GM19043 (cell line): Measurements from ENCODE around the gene C17orf75.
"Not testable (repeated sequence)": the region's sequence is repeated elsewhere in the genome, so short reads cannot be mapped to it uniquely, and the experiment has no call there.

Experiments used
- ATAC-seq: cut with Tn5 transposase; IDR thresholded peaks from one replicate; pipeline ENCODE4 v1.9.1; 2021; ENCODE audit warnings: low read depth; ENCODE audit not compliant: unreplicated experiment

Gene C17orf75

DNA sequence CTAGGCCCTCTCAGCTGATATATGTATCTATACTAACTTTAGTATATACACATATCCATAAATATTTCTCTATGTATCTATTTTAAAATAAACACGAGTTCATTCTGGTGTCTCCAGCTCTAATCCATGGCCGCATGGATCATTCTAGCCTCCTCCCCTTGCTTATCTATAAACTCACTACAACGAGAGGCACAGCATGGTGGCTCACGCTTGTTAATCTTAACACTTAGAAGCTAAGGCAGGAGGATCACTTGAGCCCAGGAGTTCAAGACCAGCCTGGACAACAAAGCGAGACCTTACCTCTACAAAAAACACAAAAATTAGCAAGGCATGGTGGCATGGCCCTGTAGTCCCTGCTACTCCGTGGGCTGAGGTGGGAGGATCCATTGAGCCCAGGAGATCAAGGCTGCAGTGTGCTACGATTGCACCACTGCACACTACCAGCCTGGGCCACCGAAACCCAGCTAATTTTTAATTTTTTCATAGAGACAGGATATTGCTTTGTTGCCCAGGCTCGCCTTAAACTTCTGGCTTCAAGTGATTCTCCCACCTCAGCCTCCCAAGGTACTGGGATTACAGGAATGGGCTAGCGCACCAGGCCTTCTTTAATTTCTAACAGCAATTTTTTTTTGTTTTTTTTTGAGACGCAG, 4.1 kb upstream of the C17orf75 start:
- ATAC-seq, result no peak

DNA sequence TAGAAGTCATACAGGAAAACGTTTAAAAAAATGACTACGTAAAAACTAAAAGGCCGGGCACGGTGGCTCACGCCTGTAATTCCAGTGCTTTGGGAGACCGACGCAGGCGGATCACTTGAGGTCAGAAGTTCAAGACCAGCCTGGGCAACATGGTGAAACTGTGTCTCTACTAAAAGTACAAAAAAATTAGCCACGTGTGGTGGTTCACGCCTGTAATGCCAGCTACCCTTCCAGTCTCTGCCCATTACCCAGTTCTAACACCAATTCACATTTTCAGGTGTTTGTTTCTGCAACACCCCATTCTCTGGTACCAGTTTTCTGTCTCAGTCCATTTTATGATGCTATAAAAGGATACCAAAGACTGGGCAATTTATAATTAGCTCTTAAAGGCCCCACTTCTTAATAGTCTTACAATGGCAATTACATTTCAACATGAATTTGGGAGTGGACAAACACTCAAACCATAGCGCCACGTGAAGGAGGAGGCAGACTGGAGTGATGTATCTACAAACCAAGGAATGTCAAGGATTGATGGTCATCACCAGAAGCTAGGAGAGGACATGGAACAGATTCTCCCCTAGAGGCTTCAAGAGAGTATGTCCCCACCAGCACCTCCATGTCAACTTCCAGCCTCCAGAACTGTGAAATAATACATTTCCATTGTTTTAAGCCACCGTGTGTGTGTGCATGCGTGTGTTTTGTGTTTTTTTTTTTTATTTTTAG, 791 bp upstream of the C17orf75 start:
- no peak for ATAC-seq

DNA sequence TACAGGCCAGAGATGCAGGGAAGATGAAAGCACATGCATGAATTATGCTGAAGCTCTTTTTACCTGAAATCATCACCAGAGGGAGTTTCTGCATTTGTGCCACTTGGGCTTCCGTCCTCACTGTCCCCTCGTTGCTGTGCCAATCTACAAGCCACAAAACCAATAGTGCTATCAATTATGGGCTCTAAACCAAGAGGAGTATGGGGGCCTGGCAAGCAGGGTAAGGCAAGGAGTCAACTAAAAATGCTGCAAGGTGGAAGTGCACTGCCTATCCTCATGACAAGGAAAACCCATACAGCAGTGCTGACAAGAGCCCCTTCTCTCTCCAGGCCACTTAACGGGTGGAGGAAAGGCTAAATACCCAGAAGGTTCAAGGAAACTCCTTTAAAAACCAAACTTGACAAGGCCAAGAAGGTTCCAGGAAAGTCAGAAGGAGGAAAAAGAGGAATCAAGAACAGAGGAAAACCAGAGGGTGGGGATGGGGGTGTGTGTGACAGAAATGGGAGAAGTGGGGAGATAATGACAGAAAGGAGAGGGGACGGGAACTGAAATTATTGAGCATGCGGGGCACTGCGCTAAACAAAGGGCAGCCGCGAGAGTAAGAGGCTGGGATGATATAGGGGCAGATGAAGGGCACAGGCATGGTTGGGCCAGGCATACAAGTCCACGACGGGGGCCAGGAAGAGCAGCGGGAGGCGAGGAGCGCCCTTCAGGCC, 674 bp downstream of the C17orf75 start:
- ATAC-seq, result no peak

DNA sequence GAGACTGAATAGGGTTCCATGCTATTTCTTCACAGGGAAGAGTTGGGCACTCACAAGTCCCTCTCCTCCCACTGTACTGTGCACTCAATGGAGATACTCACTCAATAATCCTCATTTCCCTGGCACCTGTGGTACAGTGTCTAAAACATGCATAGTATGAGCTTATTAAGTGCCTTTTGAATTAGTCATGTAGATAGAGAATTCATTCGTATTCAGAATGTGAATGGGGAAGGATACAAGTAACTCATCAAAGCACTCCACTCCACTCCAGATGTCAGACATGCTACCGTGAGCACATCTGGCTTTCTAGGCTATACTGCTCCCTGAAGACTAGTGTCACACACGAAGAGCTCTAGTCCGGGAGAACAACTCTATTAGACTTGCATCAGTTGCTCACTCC, 6.3 kb downstream of the C17orf75 start:
- ATAC-seq, result no peak

DNA sequence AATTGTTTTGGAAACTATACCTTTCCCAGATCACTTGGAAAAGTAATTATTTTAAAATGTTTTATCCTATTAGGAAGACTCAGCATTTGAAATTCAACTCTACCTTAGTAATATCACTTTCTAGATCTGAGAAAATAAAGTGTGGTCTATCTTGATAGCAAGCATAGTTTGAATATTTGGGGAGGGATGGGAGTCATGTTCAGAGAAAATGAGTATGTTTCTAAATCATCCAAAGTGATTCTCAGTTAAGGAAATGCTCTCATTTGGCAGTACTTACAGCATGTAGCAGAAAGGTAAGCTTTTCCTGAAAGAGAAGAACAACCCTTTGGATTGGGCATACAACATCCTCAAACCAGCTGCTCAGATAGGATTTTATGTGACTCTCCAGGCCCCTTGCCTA, 6.9 kb downstream of the C17orf75 start:
- no peak for ATAC-seq

DNA sequence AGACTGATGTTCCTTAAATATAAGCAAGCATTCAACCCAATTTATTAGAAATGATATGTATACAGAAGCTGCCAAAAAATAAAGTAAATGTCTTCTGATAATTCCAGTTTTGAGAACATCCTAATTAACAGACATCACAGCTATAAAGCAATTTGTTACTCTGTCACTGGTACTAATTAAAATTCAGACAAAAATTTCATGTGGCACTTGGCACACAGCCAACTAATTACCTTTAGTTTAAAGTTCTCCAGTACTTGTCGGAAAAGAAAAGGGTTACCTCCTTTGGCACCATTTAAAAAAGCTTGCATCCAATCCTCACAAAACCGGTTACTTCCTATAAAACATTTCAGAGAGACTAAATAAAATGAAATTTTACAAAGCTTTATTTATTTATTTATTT, 8.8 kb downstream of the C17orf75 start:
- no peak for ATAC-seq

DNA sequence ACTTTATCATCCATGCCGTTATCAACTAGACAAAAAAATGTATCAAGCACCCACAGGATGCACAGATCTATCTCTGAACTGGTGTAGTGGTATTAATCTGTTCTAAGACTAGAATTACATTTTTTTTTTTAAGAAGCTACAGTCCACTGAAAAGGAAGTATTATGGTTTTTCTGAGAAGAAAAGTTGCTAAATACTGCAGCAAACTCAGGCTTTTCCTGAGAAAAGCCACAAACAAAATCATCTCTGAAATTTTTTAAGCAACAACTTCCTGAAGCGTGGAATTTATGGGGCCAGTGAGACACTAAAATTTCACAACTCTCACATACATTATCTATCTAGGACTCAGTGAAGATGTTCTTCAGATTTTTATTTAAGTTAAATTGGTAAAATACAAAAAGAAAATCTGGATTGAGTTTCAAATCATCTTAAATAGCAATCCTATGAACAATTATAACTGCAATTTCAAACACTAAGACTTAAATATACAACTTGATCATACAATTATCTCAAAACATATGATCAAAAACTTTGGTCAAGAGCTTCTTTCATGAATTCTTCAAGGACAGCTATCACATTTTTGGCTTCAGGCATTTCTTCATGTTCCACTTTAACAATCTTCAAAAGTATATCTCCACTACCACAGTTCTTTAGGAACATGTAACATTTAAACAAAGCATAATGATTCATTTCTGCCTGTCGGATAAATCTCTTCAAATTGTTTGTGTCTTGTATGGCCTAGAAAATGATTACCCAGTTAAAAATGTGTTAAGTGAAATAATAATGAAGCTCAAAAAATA, 10.5 kb downstream of the C17orf75 start:
- ATAC-seq, result no peak

DNA sequence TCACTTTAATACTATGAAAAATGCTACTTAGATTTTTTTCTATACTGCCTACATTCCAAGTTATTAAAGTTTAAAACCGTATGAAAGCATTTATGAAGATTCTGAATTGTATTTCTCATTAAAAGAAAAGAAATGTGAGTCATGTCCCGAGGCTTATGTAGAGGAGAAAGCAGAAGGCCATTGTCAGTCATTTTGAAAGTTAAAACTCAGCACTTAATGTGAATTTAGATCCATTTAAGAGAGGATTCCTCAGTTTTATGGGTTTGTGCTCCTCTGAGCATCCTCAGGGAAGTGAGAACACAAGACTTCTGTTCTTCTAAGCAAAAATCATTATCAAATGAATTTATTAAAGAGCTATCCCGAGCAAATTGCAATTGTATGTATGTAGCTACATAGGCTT, 11.8 kb downstream of the C17orf75 start:
- ATAC-seq, result no peak

DNA sequence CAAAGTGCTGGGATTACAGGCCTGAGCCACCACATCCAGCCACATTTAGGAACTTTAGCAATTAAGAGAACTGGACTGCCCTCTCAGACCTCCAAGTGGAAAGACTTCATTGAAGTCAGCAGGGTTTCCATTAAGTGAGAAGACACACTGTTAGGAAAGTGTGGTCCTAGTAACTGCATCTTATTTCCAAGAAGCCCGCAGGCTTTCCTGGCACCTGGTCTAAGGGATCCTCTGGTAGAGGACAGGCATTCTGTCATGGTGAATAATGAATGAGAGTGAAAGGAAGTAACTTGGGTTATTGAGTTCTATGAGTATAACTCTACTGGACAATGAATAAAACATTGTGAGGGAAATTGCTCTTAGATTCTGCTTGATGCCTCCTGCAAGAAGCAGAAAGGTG, 14.1 kb downstream of the C17orf75 start:
- ATAC-seq, result no peak

DNA sequence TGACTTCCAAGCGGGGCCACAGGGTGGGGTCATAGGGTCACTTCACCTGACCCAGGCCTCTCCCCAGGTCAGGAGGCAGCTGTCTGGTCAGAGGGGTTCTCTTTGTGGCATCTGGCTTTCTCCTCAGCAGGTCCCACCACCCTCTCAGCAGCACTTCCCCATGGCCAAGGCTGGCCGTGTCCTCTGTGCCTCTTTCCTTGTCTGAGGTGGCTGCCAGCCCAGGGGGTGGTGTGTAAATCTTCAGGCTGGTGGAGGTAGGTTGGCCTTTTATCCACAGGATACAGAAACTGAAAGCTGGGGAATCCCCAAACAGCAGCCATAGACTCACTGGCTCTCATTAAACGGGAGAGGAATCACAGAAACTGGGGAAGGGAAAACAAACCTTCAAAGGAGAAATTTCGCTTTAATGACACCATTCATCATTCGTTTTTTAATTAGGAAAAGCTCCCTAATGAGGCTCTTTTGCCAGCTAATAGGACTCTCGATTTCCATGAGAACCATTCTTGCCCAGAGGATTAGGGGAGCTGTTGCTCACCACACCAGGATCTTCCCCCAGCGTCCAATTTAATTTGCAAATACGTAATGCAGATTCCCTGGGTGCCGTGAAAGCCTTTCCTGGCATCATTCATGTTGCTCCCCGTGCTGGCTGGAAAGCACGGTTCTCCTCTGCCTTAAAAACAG, 18.0 kb downstream of the C17orf75 start:
- no peak for ATAC-seq

DNA sequence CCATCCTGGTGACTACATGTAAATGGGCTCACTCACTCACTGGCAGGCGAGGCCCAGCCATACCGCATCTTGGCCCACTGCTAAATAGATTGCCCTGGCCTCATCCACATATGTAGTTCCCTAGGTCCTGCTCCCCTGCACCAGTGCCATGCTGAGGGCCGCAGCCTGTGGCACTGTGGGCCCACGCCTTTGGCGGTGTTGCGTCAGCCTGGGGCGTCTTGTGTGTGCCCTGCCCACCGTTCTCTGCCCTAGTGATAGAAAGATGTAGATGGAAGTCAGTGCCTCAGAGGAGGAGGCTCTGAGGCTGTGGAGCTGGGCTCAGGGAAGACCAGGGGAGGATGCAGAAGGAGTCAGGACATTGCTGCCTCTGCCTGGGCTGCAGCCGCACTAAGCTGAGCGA, 18.9 kb downstream of the C17orf75 start:
- ATAC-seq, result no peak

DNA sequence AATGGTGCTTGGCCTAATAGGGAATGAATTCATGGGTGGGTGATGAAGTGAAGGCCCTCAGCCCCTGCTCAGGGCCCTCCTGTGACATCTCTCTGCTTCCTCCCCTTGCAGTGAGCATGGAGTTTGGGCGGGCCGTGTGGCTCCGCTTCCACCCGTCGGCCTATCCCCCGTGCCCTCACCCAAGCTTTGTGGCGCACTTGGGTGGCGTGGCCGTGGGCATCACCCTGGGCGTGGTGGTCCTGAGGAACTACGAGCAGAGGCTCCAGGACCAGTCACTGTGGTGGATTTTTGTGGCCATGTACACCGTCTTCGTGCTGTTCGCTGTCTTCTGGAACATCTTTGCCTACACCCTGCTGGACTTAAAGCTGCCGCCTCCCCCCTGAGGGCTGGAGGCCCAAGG, 21.1 kb downstream of the C17orf75 start:
- no peak for ATAC-seq

DNA sequence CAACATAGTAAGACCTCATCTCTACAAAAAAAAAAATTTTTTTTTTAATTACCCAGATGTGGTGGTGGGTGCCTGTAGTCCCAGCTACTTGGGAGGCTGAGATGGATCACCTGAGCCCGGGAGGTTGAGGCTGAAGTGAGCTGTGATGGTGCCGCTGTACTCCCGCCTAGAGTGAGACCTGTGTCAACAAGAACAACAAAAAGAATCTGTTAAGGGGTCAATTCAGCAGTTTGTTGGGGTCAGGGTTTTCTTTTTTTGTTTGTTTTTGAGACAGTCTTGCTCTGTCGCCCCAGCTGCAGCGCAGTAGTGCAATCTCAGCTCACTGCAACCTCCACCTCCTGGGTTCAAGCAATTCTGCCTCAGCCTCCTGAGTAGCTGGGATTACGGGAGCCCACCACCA, 21.9 kb downstream of the C17orf75 start:
- ATAC-seq, result not testable (repeated sequence)

DNA sequence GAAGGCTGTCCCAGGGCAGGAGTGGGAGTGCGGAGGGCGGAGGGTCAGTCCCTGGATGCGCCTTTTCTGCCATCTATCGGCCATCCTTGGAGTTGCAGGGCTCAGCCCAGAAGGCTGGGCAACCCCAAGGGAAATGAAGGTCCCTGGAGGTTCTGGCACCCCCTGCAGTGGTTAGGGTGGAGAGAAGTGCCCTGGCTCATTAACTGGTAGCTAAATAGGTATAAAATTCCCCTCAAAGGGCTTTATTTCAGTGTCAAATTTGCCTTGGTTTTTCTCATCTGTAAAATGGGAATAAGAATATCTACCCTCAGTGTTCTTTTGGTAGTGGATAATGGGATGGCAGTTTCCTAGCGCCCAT, 22.4 kb downstream of the C17orf75 start:
- ATAC-seq, result peak; percentile 75

DNA sequence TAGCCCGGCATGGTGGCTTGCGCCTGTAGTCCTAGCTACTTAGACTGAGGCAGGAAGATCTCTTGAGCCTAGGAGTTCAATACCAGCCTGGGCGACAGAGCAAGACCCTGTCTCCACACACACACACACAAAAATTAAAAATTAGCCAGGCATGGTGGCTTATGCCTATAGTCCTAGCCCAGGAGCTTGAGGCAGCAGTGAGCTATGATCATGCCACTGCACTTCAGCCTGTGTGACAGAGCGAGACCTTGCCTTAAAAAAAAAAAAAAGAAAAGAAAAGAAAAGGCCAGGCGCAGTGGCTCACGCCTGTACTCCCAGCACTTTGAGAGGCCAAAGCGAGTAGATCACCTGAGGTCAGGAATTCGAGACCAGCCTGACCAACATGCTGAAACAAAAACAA, 23.9 kb downstream of the C17orf75 start:
- no peak for ATAC-seq

DNA sequence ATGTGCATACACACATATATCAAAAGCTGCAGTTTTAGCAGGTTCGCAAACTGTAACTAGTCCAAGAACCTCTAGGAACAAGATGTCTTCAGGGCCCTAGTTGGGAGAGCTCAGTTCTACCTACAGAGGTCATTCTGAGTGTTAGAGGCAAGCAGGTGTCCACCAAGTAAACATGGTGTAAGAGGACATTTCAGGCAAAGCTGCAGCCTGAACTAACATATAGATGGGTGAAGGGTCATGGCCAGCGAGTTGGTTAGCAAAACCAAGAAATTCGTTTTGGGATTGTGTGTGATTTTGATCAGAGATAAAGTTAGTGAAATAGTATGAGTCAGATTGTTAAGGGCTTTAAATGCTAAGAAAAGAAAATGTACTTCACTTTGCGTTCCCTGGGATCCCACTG, 24.6 kb downstream of the C17orf75 start:
- no peak for ATAC-seq

DNA sequence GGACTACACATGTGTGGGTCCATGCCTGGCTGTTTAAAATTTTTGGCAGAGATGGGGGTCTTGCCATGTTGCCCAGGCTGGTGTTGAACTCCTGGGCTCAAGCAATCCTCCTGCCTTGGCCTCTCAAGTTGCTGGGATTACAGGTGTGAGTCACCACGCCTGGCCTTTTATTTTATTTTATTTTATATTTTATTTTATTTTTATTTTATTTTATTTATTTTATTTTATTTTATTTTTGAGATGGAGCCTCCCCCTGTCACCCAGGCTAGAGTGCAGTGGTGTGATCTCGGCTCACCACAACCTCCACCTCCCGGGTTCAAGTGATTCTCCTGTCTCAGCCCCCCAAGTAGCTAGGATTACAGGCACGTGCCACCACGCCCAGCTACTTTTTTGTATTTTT, 25.3 kb downstream of the C17orf75 start:
- ATAC-seq, result not testable (repeated sequence)

DNA sequence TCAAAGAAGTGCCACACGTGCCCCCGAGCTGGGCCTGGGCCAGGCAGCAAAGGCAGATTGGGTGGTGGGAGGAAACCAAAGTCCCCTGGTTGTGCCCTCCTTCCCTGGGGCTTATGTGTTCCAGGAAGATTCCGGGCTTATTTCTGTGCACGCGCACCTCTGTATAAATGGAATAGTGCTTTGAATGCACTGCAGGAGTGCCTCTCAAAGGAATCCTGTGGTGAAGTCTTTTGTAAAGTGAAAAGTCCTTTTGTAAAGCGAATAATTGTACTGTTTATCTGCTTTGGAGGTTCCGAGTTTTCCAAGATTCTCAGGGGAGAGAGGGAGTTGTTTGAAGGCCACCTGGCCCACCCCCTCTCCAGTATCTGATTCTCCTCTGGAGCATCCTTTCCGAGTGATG, 26.8 kb downstream of the C17orf75 start:
- no peak for ATAC-seq

DNA sequence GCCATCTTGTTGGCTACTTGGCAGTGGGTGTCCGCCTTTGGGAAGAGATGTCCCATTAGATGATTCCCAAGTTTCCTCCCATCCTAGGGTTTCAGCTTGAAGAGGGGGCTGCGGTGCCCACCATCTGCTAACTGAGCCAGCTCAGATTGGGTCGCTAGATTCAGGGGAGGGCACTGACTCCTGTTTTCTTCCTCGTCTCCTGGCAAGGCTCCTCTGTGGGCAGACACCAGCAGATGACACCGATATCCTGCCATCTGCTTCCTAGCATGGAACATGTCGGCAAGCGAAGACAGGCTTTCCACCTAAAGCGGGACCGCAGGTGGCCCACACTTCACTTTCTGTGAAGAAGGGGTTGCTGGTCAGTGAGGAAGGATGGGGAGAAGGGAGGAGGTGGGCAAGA, 27.3 kb downstream of the C17orf75 start:
- no peak for ATAC-seq

DNA sequence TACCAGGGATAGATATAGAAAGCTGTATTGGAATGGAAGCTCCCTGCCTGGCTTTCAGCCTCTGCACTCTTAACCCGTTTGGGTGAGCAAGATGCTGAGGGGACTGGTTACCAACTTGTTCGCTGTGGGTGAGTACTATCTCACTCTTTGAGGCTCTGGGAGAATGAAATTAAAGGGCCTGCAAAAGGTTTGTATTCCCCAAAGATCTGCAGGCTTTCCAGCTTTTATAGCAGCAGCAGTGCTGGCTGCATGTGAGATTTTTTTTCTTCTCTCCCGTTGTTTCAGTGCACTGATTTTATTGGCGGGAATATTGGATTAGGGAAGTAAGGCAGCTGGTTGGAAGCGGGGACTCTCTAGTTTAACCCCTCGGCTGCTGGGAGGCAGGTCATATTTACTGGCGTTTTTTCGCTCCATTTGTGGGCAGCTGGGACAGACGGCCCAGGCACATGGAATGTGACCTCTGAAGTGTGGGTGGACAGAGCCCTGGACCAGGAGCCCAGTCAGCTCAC, 30.9 kb downstream of the C17orf75 start:
- no peak for ATAC-seq
